Mesenchymal stem cell (in vitro differentiated cells and primary cell): ENCODE results near the gene PPP2CA.
"Not testable (repeated sequence)": the region's sequence is repeated elsewhere in the genome, so short reads cannot be mapped to it uniquely, and the experiment has no call there.

Experiments used
- DNase-seq: peaks from one replicate; pipeline ENCODE4 v3.0.0-alpha.2; 2013
- H2AFZ ChIP-seq: one replicate; pipeline ENCODE4 v1.6.1; 2013; ENCODE audit warnings: low read depth, mild to moderate bottlenecking, control low read depth, inconsistent platforms, low read length, moderate library complexity
- H2AK5ac ChIP-seq: 2 replicates; pipeline ENCODE4 v1.6.1; 2013; ENCODE audit warnings: low read length, moderate library complexity, mild to moderate bottlenecking, inconsistent platforms; ENCODE audit not compliant: severe bottlenecking
- H2BK120ac ChIP-seq: one replicate; pipeline ENCODE4 v1.6.1; 2013; ENCODE audit warnings: low read depth, mild to moderate bottlenecking, inconsistent platforms, low read length, moderate library complexity
- H2BK12ac ChIP-seq, 2 experiments: one replicate each; pipeline ENCODE4 v1.6.1; 2013; ENCODE audit warnings: inconsistent platforms in 2 of 2, low read length in 2 of 2, mild to moderate bottlenecking in 2 of 2, moderate library complexity in 2 of 2, control low read depth in 1 of 2
- H2BK15ac ChIP-seq: one replicate; pipeline ENCODE4 v1.6.1; 2013; ENCODE audit warnings: mild to moderate bottlenecking, low read depth, inconsistent platforms; ENCODE audit not compliant: poor library complexity, severe bottlenecking
- H2BK5ac ChIP-seq: 2 replicates; pipeline ENCODE4 v1.6.1; 2013; ENCODE audit warnings: low read depth, mild to moderate bottlenecking, low read length, control low read depth, inconsistent platforms; ENCODE audit not compliant: poor library complexity, severe bottlenecking
- H3K14ac ChIP-seq, 2 experiments: one replicate each; pipeline ENCODE4 v1.6.1; 2013; ENCODE audit warnings: inconsistent platforms in 2 of 2, low read length in 2 of 2, control low read depth in 1 of 2, mild to moderate bottlenecking in 1 of 2, moderate library complexity in 1 of 2
- H3K18ac ChIP-seq, 2 experiments: one replicate each; pipeline ENCODE4 v1.6.1; 2013; ENCODE audit warnings: inconsistent platforms in 2 of 2, low read length in 2 of 2, control low read depth in 1 of 2, low read depth in 1 of 2, mild to moderate bottlenecking in 1 of 2
- H3K23ac ChIP-seq, 2 experiments: one replicate each; pipeline ENCODE4 v1.6.1; 2013; ENCODE audit warnings: inconsistent platforms in 2 of 2, low read length in 2 of 2, mild to moderate bottlenecking in 2 of 2, moderate library complexity in 2 of 2, control low read depth in 1 of 2
- H3K27ac ChIP-seq: 2 replicates; pipeline ENCODE4 v1.5.1; 2013; ENCODE audit warnings: mild to moderate bottlenecking, moderate library complexity, low read length, control low read depth, inconsistent platforms; ENCODE audit not compliant: poor library complexity, severe bottlenecking
- H3K27me3 ChIP-seq, 2 experiments: 2 replicates each; pipeline versions ENCODE4 v1.6.1 to v1.7.0; 2013; ENCODE audit warnings: low read length in 2 of 2, mild to moderate bottlenecking in 2 of 2, moderate library complexity in 2 of 2, control low read depth in 1 of 2, inconsistent platforms in 1 of 2; ENCODE audit not compliant: control insufficient read depth in 1 of 2, insufficient read depth in 1 of 2
- H3K36me3 ChIP-seq, 2 experiments: 2 replicates each; pipeline versions ENCODE4 v1.6.1 to v1.7.0; 2013; ENCODE audit warnings: low read length in 2 of 2, control low read depth in 1 of 2, inconsistent platforms in 1 of 2, low read depth in 1 of 2, mild to moderate bottlenecking in 1 of 2; ENCODE audit not compliant: insufficient read depth in 2 of 2, control insufficient read depth in 1 of 2
- H3K4ac ChIP-seq, 2 experiments: one replicate each; pipeline ENCODE4 v1.6.1; 2013; ENCODE audit warnings: inconsistent platforms in 2 of 2, low read length in 2 of 2, mild to moderate bottlenecking in 2 of 2, moderate library complexity in 2 of 2, control low read depth in 1 of 2, low read depth in 1 of 2
- H3K4me1 ChIP-seq: 2 replicates; pipeline ENCODE4 v1.6.1; 2013; ENCODE audit warnings: low read depth, low read length, control low read depth; ENCODE audit not compliant: control insufficient read depth, insufficient read depth
- H3K4me2 ChIP-seq: 2 replicates; pipeline ENCODE4 v1.6.1; 2013; ENCODE audit warnings: low read length, mild to moderate bottlenecking, inconsistent platforms; ENCODE audit not compliant: poor library complexity, severe bottlenecking
- H3K4me3 ChIP-seq, 2 experiments: 2 replicates each; pipeline versions ENCODE4 v1.5.1 to v1.7.0; 2013; ENCODE audit warnings: low read length in 2 of 2, mild to moderate bottlenecking in 2 of 2, control low read depth in 1 of 2, low read depth in 1 of 2; ENCODE audit not compliant: insufficient read depth in 1 of 2
- H3K79me1 ChIP-seq: replicated peaks from 2 replicates; pipeline ENCODE4 v1.6.1; 2013; ENCODE audit warnings: mild to moderate bottlenecking, control low read depth, low read length, inconsistent platforms; ENCODE audit not compliant: poor library complexity, severe bottlenecking
- H3K9ac ChIP-seq: 2 replicates; pipeline ENCODE4 v1.7.0; 2013; ENCODE audit warnings: mild to moderate bottlenecking, low read length, moderate library complexity
- H3K9me3 ChIP-seq: 2 replicates; pipeline ENCODE4 v1.7.0; 2013; ENCODE audit warnings: mild to moderate bottlenecking, low read length; ENCODE audit not compliant: control insufficient read depth
- H4K8ac ChIP-seq: one replicate; pipeline ENCODE4 v1.6.1; 2013; ENCODE audit warnings: inconsistent platforms, mild to moderate bottlenecking, low read length, moderate library complexity
- H4K91ac ChIP-seq: one replicate; pipeline ENCODE4 v1.6.1; 2013; ENCODE audit warnings: mild to moderate bottlenecking, low read length, inconsistent platforms
- WGBS: methylation state at CpG from one replicate; pipeline ENCODE4 v1.1.7; 2013; ENCODE audit warnings: mixed read lengths; 5-methylcytosine and 5-hydroxymethylcytosine counted together

The PPP2CA gene

DNA sequence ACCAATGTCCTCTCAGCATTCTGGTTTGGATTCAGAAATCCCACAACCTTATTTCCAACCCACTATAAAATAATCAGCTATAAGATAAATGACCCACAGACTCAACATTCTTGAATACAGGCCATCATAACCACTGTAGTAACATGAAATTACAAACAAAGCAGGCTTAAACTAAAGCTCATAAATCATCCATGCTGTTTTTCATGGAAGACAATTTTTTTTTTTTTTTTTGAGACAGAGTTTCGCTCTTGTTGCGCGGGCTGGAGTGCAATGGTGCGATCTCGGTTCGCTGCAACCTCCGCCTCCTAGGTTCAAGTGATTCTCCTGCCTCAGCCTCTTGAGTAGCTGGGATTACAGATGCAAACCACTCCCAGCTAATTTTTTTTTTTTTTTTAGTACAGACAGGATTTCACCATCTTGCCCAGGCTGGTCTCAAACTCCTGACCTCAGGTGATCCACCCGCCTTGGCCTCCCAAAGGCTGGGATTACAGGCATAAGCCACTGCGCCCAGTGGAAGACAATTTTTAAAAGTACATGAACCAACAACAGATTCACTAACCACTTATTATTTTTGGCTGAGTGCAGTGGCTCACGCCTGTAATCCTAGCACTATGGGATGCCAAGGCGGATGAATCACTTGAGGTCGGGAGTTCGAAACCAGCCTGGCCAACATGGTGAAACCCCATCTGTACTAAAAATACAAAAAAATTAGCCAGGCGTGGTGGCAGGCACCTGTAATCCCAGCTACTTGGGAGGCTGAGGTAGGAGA lies 14.4 kb downstream of the PPP2CA start:
- H3K79me1 ChIP-seq, H3K14ac ChIP-seq, H3K27me3 ChIP-seq, H3K18ac ChIP-seq, H4K91ac ChIP-seq, H3K9ac ChIP-seq, H3K4ac ChIP-seq, H2BK15ac ChIP-seq, DNase-seq, H2AFZ ChIP-seq, H3K27ac ChIP-seq, H3K4me2 ChIP-seq, H3K4me3 ChIP-seq, H3K23ac ChIP-seq, H2BK120ac ChIP-seq, H4K8ac ChIP-seq, H3K9me3 ChIP-seq, H2BK12ac ChIP-seq, H2BK5ac ChIP-seq, H2AK5ac ChIP-seq: not testable (repeated sequence)
- WGBS = 94% methylated on average over 14 of the region's 14 CpGs
- Histone ChIP-seq H3K36me3 (peaks cover 3 to 11% of the 10 kb centered on the region in 2 experiments), H3K4me1 (peaks cover 10% of the 10 kb centered on the region)

DNA sequence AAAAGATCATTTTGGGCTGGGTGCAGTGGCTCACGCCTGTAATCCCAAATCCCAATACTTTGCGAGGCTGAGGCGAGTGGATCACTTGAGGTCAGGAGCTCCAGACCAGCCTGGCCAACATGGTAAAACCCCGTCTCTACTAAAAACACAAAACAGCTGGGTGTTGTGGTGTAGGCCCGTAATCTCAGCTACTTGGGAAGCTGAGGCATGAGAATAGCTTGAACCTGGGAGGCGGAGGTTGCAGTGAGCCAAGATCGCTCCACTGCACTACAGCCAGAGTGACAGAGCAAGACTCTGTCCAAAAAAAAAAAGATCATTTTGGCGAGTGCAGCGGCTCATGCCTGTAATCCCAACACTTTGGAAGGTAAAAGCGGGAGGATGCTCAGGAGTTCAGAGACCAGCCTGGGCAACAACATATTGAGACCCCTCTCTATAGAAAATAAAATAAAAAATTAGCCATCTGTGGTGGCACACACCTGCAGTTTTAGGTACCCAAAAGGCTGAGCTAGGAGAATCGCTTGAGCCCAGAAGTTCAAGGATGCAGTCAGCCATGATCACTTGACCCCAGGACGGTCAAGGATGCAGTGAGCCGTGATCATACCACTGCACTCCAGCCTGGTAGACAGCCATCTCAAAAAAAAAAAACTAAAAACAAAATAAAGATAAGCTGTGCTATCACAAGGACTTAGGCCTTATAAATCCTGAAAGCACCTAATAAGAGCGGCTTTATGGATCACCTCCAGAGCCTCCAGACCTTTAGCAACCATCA lies 16.2 kb downstream of the PPP2CA start:
- H3K18ac ChIP-seq = no peak overlapping the region
- no peak overlapping the region for H2BK5ac ChIP-seq
- DNase-seq = no peak
- H2BK120ac ChIP-seq = no peak overlapping the region
- no peak overlapping the region for H2AK5ac ChIP-seq
- no peaks in the 10 kb centered on the region for H3K79me1 ChIP-seq
- no peak overlapping the region for H2BK12ac ChIP-seq
- H2AFZ ChIP-seq = no peak overlapping the region
- no peaks in the 10 kb centered on the region for H3K27me3 ChIP-seq
- no peak overlapping the region for H4K91ac ChIP-seq
- H3K4me2 ChIP-seq = no peak overlapping the region
- peaks cover 13% of the 10 kb centered on the region for H3K4me1 ChIP-seq
- H3K4ac ChIP-seq = no peak overlapping the region
- H3K27ac ChIP-seq = no peak overlapping the region
- peaks cover 9% of the 10 kb centered on the region for H3K9me3 ChIP-seq
- H3K36me3 ChIP-seq = peaks cover 3 to 26% of the 10 kb centered on the region in 2 experiments
- no peak overlapping the region for H3K23ac ChIP-seq
- no peak overlapping the region for H4K8ac ChIP-seq
- no peak overlapping the region for H3K9ac ChIP-seq
- WGBS = 96% methylated on average over 13 of the region's 14 CpGs
- H3K4me3 ChIP-seq = no peak overlapping the region
- no peak overlapping the region for H3K14ac ChIP-seq
- H2BK15ac ChIP-seq = no peak overlapping the region

DNA sequence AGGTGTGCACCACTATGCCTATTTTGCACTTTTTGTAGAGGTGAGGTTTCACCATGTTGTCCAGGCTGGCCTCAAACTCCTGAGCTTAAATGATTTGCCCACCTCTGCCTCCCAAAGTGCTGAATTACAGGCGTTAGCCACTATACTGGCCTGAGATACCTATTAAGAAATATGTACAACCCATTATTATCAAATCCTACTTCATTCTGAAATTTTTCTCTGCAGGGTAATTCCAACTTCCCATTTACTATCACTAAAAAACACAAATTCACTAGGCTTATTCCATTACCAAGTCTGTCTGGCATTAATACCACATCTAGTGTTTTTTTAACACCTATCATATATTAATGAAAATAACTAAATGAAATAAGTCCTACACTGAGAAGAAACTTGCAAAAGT lies 18.2 kb downstream of the PPP2CA start:
- Histone ChIP-seq H3K4me2 (no peak overlapping the region), H2AFZ (no peak overlapping the region), H3K27me3 (no peaks in the 10 kb centered on the region), H3K4me1 (peaks cover 16% of the 10 kb centered on the region), H3K36me3 (peaks cover 6 to 37% of the 10 kb centered on the region in 2 experiments), H4K91ac (no peak overlapping the region), H3K4me3 (no peak overlapping the region), H2AK5ac (no peak overlapping the region), H2BK5ac (no peak overlapping the region), H3K18ac (no peak overlapping the region), H2BK15ac (no peak overlapping the region), H2BK12ac (no peak overlapping the region), H3K9me3 (peaks cover under 1% of the 10 kb centered on the region), H4K8ac (no peak overlapping the region), H3K4ac (no peak overlapping the region), H3K23ac (no peak overlapping the region), H3K9ac (no peak overlapping the region), H3K79me1 (peaks cover 1% of the 10 kb centered on the region), H2BK120ac (no peak overlapping the region), H3K14ac (no peak overlapping the region), H3K27ac (no peak overlapping the region)
- DNase-seq = no peak
- WGBS = 93% methylated on average over 1 of the region's 1 CpG

DNA sequence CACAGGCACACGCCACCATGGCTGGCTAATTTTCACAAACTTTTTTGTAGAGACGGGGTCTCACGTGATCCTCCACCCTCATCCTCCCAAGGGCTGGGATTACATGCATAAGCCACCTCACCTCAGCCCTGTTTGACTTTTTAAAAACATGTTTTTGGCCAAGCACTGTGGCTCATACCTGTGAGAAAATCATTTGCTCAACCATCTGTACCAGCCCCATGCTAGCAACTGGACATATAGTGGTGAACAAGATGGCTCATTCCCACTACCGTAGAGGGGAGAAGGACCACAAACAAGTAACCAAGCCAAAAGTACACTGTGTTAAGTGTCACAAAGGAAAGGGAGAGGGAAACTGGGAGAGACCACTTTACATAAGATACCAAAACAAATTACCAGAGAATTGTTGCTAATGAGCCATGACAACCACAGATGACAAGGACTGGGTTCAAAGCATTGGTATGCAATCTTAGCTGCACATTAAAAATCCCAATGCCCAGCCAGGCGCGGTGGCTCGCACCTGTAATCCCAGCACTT lies 19.2 kb downstream of the PPP2CA start:
- Histone ChIP-seq H2BK120ac (no peak overlapping the region), H3K27me3 (no peaks in the 10 kb centered on the region), H3K79me1 (peaks cover 1% of the 10 kb centered on the region), H3K23ac (no peak overlapping the region), H2BK12ac (no peak overlapping the region), H3K4me2 (no peak overlapping the region), H2BK5ac (no peak overlapping the region), H3K14ac (no peak overlapping the region), H3K4me1 (peaks cover 16% of the 10 kb centered on the region), H4K8ac (no peak overlapping the region), H3K9ac (no peak overlapping the region), H3K27ac (no peak overlapping the region), H2AFZ (no peak overlapping the region), H2AK5ac (no peak overlapping the region), H3K36me3 (peaks cover 6 to 45% of the 10 kb centered on the region in 2 experiments), H4K91ac (no peak overlapping the region), H3K4ac (no peak overlapping the region), H3K9me3 (no peaks in the 10 kb centered on the region), H2BK15ac (no peak overlapping the region), H3K18ac (no peak overlapping the region), H3K4me3 (no peak overlapping the region)
- no peak for DNase-seq
- WGBS = 88% methylated on average over 6 of the region's 7 CpGs
